Parathyroid adenoma (tissue), 2 donors: ENCODE measurements around the gene PNPLA3.
"Not testable (repeated sequence)": the region's sequence is repeated elsewhere in the genome, so short reads cannot be mapped to it uniquely, and the experiment has no call there.

Source experiments
- H2AFZ ChIP-seq: fragments of 300-600 bp; sonication (generic); one replicate; pipeline ENCODE4 v1.7.0; 2017; ENCODE audit warnings: antibody characterized with exemption, mild to moderate bottlenecking
- H3K27ac ChIP-seq: fragments of 300-600 bp; sonication (generic); one replicate; pipeline ENCODE4 v1.7.0; 2017
- H3K27me3 ChIP-seq: fragments of 300-600 bp; sonication (generic); one replicate; pipeline ENCODE4 v1.7.0; 2017; ENCODE audit warnings: low read length; ENCODE audit not compliant: control insufficient read depth, insufficient read depth
- H3K36me3 ChIP-seq: fragments of 300-600 bp; sonication (generic); one replicate; pipeline ENCODE4 v1.7.0; 2017; ENCODE audit warnings: low read length; ENCODE audit not compliant: control insufficient read depth, insufficient read depth
- H3K4me1 ChIP-seq: fragments of 300-600 bp; sonication (generic); one replicate; pipeline ENCODE4 v1.7.0; 2017; ENCODE audit warnings: control low read depth
- H3K4me2 ChIP-seq: fragments of 300-600 bp; sonication (generic); one replicate; pipeline ENCODE4 v1.7.0; 2017; ENCODE audit warnings: low read length
- H3K4me3 ChIP-seq: fragments of 300-600 bp; sonication (generic); one replicate; pipeline ENCODE4 v1.7.0; 2017; ENCODE audit warnings: low read depth, low read length
- H3K79me2 ChIP-seq: fragments of 300-600 bp; sonication (generic); one replicate; pipeline ENCODE4 v1.7.0; 2017; ENCODE audit warnings: control low read depth
- H3K9ac ChIP-seq: fragments of 300-600 bp; sonication (generic); one replicate; pipeline ENCODE4 v1.7.0; 2017; ENCODE audit warnings: mild to moderate bottlenecking
- H3K9me3 ChIP-seq: fragments of 300-600 bp; sonication (generic); one replicate; pipeline ENCODE4 v1.7.0; 2017; ENCODE audit warnings: low read length; ENCODE audit not compliant: control insufficient read depth
- TF ChIP-seq, protein P1 (sequence below): fragments of 300-600 bp; sonication (generic); IDR thresholded peaks from one replicate; pipeline ENCODE4 v1.7.0; 2017; ENCODE audit warnings: antibody characterized with exemption, mild to moderate bottlenecking
- donor health status: primary hyperparathyroidism.

PNPLA3 gene

GRCh38 chr22:43901976-43902643 lies 21.5 kb upstream of the PNPLA3 start:
- H3K79me2 ChIP-seq = no peaks in the 10 kb centered on the region
- no peak overlapping the region for H3K4me2 ChIP-seq
- H3K4me1 ChIP-seq = no peaks in the 10 kb centered on the region
- TF ChIP-seq, protein P1, sequence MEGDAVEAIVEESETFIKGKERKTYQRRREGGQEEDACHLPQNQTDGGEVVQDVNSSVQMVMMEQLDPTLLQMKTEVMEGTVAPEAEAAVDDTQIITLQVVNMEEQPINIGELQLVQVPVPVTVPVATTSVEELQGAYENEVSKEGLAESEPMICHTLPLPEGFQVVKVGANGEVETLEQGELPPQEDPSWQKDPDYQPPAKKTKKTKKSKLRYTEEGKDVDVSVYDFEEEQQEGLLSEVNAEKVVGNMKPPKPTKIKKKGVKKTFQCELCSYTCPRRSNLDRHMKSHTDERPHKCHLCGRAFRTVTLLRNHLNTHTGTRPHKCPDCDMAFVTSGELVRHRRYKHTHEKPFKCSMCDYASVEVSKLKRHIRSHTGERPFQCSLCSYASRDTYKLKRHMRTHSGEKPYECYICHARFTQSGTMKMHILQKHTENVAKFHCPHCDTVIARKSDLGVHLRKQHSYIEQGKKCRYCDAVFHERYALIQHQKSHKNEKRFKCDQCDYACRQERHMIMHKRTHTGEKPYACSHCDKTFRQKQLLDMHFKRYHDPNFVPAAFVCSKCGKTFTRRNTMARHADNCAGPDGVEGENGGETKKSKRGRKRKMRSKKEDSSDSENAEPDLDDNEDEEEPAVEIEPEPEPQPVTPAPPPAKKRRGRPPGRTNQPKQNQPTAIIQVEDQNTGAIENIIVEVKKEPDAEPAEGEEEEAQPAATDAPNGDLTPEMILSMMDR = no peak
- no peaks in the 10 kb centered on the region for H3K9me3 ChIP-seq
- H3K36me3 ChIP-seq = no peaks in the 10 kb centered on the region
- no peak overlapping the region for H3K4me3 ChIP-seq
- H3K9ac ChIP-seq = no peak overlapping the region
- no peaks in the 10 kb centered on the region for H3K27me3 ChIP-seq
- H3K27ac ChIP-seq = no peak overlapping the region
- H2AFZ ChIP-seq = no peak overlapping the region

GRCh38 chr22:43903033-43903432 lies 20.6 kb upstream of the PNPLA3 start:
- not testable (repeated sequence) for H3K4me1 ChIP-seq, H3K4me3 ChIP-seq, H3K4me2 ChIP-seq, H3K79me2 ChIP-seq, H3K27ac ChIP-seq, H3K36me3 ChIP-seq, H3K27me3 ChIP-seq, H2AFZ ChIP-seq, H3K9me3 ChIP-seq, H3K9ac ChIP-seq

DNA sequence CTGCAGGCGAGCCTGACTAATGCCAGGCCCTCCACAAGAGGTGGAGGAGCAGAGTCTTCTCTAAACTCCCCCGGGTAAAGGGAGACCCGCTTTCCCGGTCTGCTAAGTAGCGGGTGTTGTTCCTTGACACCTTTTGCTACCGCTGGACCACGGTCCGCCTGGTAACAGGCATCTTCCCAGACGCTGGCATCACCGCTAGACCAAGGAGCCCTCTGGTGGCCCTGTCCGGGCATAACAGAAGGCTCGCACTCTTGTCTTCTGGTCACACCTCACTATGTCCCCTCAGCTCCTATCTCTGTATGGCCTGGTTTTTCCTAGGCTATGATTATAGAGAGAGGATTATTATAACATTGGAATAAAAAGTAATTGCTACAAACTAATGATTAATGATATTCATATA lies 19.2 kb upstream of the PNPLA3 start:
- H3K79me2 ChIP-seq, H3K9ac ChIP-seq, H3K4me1 ChIP-seq, H2AFZ ChIP-seq, H3K4me3 ChIP-seq, H3K36me3 ChIP-seq, H3K27me3 ChIP-seq, H3K9me3 ChIP-seq, H3K27ac ChIP-seq, H3K4me2 ChIP-seq: not testable (repeated sequence)

- Histone ChIP-seq H3K9me3 (no peaks in the 10 kb centered on the region), H3K79me2 (no peaks in the 10 kb centered on the region), H3K4me2 (no peak overlapping the region), H3K9ac (no peak overlapping the region), H3K27me3 (no peaks in the 10 kb centered on the region), H3K27ac (no peak overlapping the region), H3K4me1 (no peaks in the 10 kb centered on the region), H3K36me3 (no peaks in the 10 kb centered on the region), H3K4me3 (no peak overlapping the region), H2AFZ (no peak overlapping the region)
- TF ChIP-seq, protein P1 = no peak
Measured at GRCh38 chr22:43905681-43906080, 17.9 kb upstream of the PNPLA3 start.

- Histone ChIP-seq H3K9ac (no peak overlapping the region), H3K4me1 (no peaks in the 10 kb centered on the region), H3K27me3 (no peaks in the 10 kb centered on the region), H3K79me2 (no peaks in the 10 kb centered on the region), H2AFZ (no peak overlapping the region), H3K36me3 (no peaks in the 10 kb centered on the region), H3K4me3 (no peak overlapping the region), H3K9me3 (no peaks in the 10 kb centered on the region), H3K4me2 (no peak overlapping the region), H3K27ac (no peak overlapping the region)
- TF ChIP-seq, protein P1 = no peak
Measured at GRCh38 chr22:43909708-43910107, 13.9 kb upstream of the PNPLA3 start.

GRCh38 chr22:43910178-43910695 lies 13.4 kb upstream of the PNPLA3 start:
- H3K27ac ChIP-seq = no peak overlapping the region
- no peaks in the 10 kb centered on the region for H3K27me3 ChIP-seq
- TF ChIP-seq, protein P1 = no peak
- no peaks in the 10 kb centered on the region for H3K4me1 ChIP-seq
- H3K9me3 ChIP-seq = no peaks in the 10 kb centered on the region
- no peaks in the 10 kb centered on the region for H3K36me3 ChIP-seq
- H3K79me2 ChIP-seq = no peaks in the 10 kb centered on the region
- no peak overlapping the region for H3K4me2 ChIP-seq
- H3K9ac ChIP-seq = no peak overlapping the region
- no peak overlapping the region for H3K4me3 ChIP-seq
- H2AFZ ChIP-seq = no peak overlapping the region
